ENCODE measurements around the gene TMEM88.

DNA sequence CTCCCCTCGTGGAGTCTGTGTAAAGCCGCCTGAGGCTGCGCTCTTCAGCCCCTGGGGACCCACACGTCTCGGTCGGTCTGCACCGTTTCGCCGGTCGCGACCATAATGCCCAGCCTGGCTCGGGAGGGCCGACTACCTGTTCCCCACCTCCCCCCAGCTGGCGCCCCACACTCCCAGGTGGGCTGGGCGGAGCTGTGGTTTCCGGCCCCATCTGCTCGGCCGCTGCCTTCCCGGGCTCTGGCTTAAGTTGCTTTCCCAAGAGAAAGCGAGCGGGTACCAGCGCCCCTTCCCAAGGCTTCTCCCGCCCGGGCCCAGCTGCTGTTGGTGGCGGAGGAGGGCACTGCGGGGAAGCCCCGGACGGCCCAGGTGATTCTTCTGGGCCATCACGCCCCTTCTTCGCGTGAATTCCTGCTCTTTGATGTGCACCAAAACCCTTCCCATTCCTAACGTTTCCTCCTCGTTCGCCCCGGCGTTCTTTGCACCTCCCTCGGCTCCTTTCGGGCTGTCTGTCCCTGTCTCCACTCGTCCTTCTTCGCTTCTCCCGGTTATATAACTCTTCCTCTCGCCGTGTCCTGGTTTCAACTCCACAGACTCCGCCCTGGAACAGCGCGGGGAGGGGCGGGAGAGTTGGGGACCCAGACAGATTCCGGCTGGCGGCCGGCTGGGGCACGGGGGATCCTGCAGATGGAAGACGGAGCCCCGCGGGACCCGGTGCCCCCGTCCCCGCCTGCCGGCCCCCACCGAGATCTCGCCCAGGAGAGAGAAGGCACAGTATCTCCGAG lies 18.9 kb upstream of the TMEM88 start:
- TF ChIP-seq SUZ12 (IDR thresholded peaks at IDR 0.05; ENCODE audit: extremely low read depth, insufficient read depth, insufficient read length), result no peak
- TF ChIP-seq YY1 (IDR thresholded peaks at IDR 0.05; ENCODE audit: insufficient read depth, insufficient read length), result no peak

Data from NT2/D1 (cell line).